Endothelial cell of umbilical vein (primary cell): ENCODE results near the gene ABCA1.

Experiments used
- EZH2 ChIP-seq: IDR thresholded peaks from 2 replicates; pipeline ENCODE4 v1.6.1; 2012; ENCODE audit warnings: borderline replicate concordance, low read depth, mild to moderate bottlenecking, moderate library complexity, low read length, inconsistent platforms; ENCODE audit not compliant: severe bottlenecking
- FOS ChIP-seq: IDR thresholded peaks from 2 replicates; pipeline ENCODE4 v1.6.1; 2011; ENCODE audit warnings: mild to moderate bottlenecking, low read length, moderate library complexity, borderline replicate concordance; ENCODE audit not compliant: insufficient read depth
- JUN ChIP-seq: IDR thresholded peaks from 2 replicates; pipeline ENCODE4 v1.6.1; 2011; ENCODE audit warnings: borderline replicate concordance, low read depth; ENCODE audit not compliant: insufficient read length, insufficient read depth
- MYC ChIP-seq: IDR thresholded peaks from one replicate; pipeline ENCODE4 v1.6.1; 2011; ENCODE audit warnings: mild to moderate bottlenecking, low read depth, low read length
- POLR2A ChIP-seq: IDR thresholded peaks from 2 replicates; pipeline ENCODE4 v1.6.1; 2012; ENCODE audit warnings: low read depth, mild to moderate bottlenecking, control low read depth, low read length
- POLR2AphosphoS5 ChIP-seq: IDR thresholded peaks from 2 replicates; pipeline ENCODE4 v1.6.1; 2012; ENCODE audit warnings: low read depth, mild to moderate bottlenecking, control low read depth, low read length, moderate library complexity; ENCODE audit not compliant: insufficient read depth
- TF ChIP-seq, protein P1 (sequence below), 2 donors: IDR thresholded peaks; 1 replicate in 1 of 2; 2 replicates in 1 of 2; pipeline ENCODE4 v1.5.1; 2011; ENCODE audit warnings: low read length in 2 of 2, mild to moderate bottlenecking in 2 of 2, moderate library complexity in 2 of 2, control low read depth in 1 of 2, inconsistent platforms in 1 of 2, low read depth in 1 of 2; ENCODE audit not compliant: insufficient read depth in 1 of 2; ENCODE audit errors: extremely low read depth in 1 of 2

DNA sequence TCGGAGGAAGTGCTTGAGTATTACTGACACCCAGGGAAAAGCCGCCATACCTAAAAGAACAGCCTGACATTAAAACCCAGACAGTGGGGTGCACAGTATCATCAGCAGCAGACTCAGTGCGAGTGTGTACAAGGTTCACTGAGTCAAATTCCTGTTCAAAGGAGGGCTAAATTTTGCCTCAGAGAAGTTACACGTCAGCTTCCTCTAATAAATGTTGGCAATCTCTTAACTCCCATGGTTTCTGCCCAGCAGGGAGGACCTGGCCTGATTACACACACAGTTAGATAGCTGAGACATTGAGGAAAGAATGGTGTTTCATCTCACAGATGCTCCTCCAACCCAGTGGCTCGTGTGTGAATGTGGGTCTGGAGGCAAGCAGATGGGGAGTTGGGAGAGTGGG is 125.8 kb downstream of the ABCA1 start:
- no peak for TF ChIP-seq EZH2
- no peak for TF ChIP-seq MYC
- TF ChIP-seq POLR2A, result no peak
- TF ChIP-seq, protein P1, sequence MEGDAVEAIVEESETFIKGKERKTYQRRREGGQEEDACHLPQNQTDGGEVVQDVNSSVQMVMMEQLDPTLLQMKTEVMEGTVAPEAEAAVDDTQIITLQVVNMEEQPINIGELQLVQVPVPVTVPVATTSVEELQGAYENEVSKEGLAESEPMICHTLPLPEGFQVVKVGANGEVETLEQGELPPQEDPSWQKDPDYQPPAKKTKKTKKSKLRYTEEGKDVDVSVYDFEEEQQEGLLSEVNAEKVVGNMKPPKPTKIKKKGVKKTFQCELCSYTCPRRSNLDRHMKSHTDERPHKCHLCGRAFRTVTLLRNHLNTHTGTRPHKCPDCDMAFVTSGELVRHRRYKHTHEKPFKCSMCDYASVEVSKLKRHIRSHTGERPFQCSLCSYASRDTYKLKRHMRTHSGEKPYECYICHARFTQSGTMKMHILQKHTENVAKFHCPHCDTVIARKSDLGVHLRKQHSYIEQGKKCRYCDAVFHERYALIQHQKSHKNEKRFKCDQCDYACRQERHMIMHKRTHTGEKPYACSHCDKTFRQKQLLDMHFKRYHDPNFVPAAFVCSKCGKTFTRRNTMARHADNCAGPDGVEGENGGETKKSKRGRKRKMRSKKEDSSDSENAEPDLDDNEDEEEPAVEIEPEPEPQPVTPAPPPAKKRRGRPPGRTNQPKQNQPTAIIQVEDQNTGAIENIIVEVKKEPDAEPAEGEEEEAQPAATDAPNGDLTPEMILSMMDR (IDR thresholded peaks at IDR 0.05; ENCODE audit: extremely low read depth in 1 of 2, insufficient read depth in 1 of 2, low read depth in 1 of 2, low read length in 2 of 2), result no peak
- no peak for TF ChIP-seq JUN
- TF ChIP-seq POLR2AphosphoS5, result no peak
- TF ChIP-seq FOS, result no peak
